AG04450 (cell line): ENCODE measurements around the gene SNX32. TPM values are rescaled to one million over a fixed set of nuclear protein-coding genes. Genes with fewer than 3 reads are reported as not detected.
A peak's percentile ranks its signal among the peaks of the same experiment; 100 is the strongest.

Experiments used
- CTCF ChIA-PET: fragments of 300-600, 350-600 bp; formaldehyde crosslinking; extraction: SDS; loops from one replicate; lab custom pipeline; 2022; ENCODE audit warnings: antibody characterized with exemption, inconsistent platforms; lab: Charles Lee
- POLR2A ChIA-PET: fragments of 350-600 bp; formaldehyde crosslinking; extraction: SDS; loops from one replicate; lab custom pipeline; 2021; ENCODE audit warnings: antibody characterized with exemption, inconsistent platforms; lab: Yijun Ruan, JAX
- DNase-seq: peaks from one replicate; pipeline ENCODE4 v3.0.0-alpha.2; 2011; ENCODE audit warnings: low read depth, low spot score
- H3K27ac ChIP-seq: one replicate; pipeline ENCODE4 v1.5.1; 2012; ENCODE audit warnings: low read depth, low read length, control low read depth
- H3K27me3 ChIP-seq: one replicate; pipeline ENCODE4 v1.6.0; 2012; ENCODE audit warnings: low read length; ENCODE audit not compliant: control insufficient read depth, insufficient read depth
- H3K4me3 ChIP-seq: 2 replicates; pipeline ENCODE4 v1.5.1; 2011; ENCODE audit warnings: mild to moderate bottlenecking, low read depth, low read length, control low read depth
- H3K9me3 ChIP-seq: 2 replicates; pipeline ENCODE4 v1.5.1; 2012; ENCODE audit warnings: low read length; ENCODE audit not compliant: control insufficient read depth, insufficient read depth
- polyA plus RNA-seq: library from polyadenylated mRNA; depleted of rRNA; stranded (reverse); fragments of >200 nt; gene quantifications from 2 replicates; pipeline ENCODE4 v1.2.3, GENCODE V29; 2011
- TF ChIP-seq, protein P1 (sequence below): IDR thresholded peaks from 2 replicates; pipeline ENCODE4 v1.5.1; 2011; ENCODE audit warnings: low read depth, low read length, control low read depth, inconsistent platforms

Gene SNX32
- polyA plus RNA-seq, 1 experiment, result 0.30 TPM

DNA sequence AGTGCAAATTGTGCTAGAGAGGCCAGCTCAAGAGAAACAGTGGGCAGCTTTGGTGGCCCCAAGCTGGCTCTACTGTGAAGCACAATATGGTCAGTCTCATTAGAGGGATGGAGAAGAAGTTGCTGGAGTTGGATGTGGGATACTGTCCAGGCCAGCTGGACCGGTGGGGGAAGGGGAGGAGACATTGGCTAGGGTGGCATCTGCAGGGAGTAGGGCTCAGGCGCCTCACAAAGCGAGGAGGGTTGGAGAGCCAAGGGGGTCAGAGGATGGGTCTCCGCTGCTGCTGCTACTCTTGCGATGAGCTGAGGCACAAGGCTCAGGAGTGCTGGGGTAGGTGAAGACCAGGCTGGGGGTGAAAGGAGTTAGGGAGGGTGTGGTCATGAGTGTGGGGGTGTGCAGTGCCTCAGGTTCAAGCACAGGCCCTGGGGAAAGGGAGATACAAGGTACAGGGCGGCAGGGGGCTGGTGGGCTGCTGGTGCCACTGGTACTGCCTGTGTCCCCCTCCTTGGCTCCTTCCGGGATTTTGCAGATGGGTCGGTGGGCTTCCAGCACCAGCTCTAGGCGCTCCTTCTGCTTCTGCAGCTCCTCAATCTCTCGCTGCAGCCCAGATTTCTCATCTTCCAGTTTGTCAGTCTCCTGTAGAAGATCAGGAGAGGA, 59.0 kb downstream of the SNX32 start:
- Histone ChIP-seq H3K27ac (peak overlapping the region; percentile 84), H3K9me3 (no peaks in the 10 kb centered on the region), H3K4me3 (peak overlapping the region; percentile 72), H3K27me3 (no peaks in the 10 kb centered on the region)
- DNase-seq, result no peak
- TF ChIP-seq, protein P1, sequence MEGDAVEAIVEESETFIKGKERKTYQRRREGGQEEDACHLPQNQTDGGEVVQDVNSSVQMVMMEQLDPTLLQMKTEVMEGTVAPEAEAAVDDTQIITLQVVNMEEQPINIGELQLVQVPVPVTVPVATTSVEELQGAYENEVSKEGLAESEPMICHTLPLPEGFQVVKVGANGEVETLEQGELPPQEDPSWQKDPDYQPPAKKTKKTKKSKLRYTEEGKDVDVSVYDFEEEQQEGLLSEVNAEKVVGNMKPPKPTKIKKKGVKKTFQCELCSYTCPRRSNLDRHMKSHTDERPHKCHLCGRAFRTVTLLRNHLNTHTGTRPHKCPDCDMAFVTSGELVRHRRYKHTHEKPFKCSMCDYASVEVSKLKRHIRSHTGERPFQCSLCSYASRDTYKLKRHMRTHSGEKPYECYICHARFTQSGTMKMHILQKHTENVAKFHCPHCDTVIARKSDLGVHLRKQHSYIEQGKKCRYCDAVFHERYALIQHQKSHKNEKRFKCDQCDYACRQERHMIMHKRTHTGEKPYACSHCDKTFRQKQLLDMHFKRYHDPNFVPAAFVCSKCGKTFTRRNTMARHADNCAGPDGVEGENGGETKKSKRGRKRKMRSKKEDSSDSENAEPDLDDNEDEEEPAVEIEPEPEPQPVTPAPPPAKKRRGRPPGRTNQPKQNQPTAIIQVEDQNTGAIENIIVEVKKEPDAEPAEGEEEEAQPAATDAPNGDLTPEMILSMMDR, result no peak
- ChIA-PET CTCF (interaction anchor here (1.0 kb wide), 1 partner anchor 33 kb away, joined by 5 read pairs; the partner anchor contains the start of gene MUS81), POLR2A (interaction anchor here (1.1 to 7.3 kb wide), 3 partner anchors 8 to 24 kb away, joined by 3 to 153 read pairs (median 124); partner anchors contain the start of gene FOSL1)

- peak overlapping the region; percentile 68 for H3K27ac ChIP-seq
Measured at GRCh38 chr11:65894034-65894591, 60.4 kb downstream of the SNX32 start.

DNA sequence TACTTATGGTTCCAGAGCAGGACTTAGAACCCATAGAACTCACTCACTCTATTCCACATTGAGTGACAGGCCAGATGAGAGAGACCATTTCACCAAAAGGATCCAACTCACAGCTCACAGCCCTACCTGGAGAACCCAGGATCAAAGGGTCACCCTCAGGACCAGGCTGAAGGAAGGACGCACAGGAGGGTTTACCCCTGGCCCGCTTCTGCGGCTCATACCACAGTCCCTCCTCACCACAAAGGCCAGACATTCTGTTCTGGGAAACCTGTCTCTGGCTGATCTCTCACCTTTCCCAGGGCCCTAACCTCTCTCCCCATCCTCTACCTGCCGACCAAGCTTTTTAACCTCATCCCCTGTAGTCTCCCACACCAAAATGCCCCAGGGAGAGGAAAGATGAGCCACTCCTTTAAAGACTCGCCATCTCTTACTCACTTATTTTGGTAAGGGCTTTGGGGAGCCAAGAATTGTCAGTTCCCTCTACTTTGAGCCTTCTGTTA, 61.8 kb downstream of the SNX32 start:
- ChIA-PET CTCF (interaction anchor here (0.7 to 5.1 kb wide), 2 partner anchors 10 to 127 kb away, joined by 7 to 33 read pairs; no protein-coding TSS in a partner anchor), POLR2A (interaction anchor here (1.6 kb wide), 1 partner anchor 20 kb away, joined by 6 read pairs; no protein-coding TSS in a partner anchor)
- Histone ChIP-seq H3K4me3 (no peak overlapping the region), H3K27ac (peak overlapping the region; percentile 68), H3K27me3 (no peaks in the 10 kb centered on the region), H3K9me3 (no peaks in the 10 kb centered on the region; the same call in 1 of the 2 replicates)
- TF ChIP-seq, protein P1, result no peak
- DNase-seq, result no peak

More at GRCh38 chr11:65894034-65894591, 60.4 kb downstream of the SNX32 start:
- DNase-seq, result no peak
- Histone ChIP-seq H3K4me3 (peak overlapping the region; percentile 22; the same call in 1 of the 2 replicates), H3K27me3 (no peaks in the 10 kb centered on the region), H3K9me3 (no peaks in the 10 kb centered on the region)
- POLR2A ChIA-PET, result interaction anchor here (0.8 to 7.3 kb wide), 2 partner anchors 13 to 22 kb away, joined by 4 to 124 read pairs; no protein-coding TSS in a partner anchor
- TF ChIP-seq, protein P1, result no peak
- CTCF ChIA-PET, result interaction anchor here (0.9 kb wide), 1 partner anchor 35 kb away, joined by 3 read pairs; no protein-coding TSS in a partner anchor

DNA sequence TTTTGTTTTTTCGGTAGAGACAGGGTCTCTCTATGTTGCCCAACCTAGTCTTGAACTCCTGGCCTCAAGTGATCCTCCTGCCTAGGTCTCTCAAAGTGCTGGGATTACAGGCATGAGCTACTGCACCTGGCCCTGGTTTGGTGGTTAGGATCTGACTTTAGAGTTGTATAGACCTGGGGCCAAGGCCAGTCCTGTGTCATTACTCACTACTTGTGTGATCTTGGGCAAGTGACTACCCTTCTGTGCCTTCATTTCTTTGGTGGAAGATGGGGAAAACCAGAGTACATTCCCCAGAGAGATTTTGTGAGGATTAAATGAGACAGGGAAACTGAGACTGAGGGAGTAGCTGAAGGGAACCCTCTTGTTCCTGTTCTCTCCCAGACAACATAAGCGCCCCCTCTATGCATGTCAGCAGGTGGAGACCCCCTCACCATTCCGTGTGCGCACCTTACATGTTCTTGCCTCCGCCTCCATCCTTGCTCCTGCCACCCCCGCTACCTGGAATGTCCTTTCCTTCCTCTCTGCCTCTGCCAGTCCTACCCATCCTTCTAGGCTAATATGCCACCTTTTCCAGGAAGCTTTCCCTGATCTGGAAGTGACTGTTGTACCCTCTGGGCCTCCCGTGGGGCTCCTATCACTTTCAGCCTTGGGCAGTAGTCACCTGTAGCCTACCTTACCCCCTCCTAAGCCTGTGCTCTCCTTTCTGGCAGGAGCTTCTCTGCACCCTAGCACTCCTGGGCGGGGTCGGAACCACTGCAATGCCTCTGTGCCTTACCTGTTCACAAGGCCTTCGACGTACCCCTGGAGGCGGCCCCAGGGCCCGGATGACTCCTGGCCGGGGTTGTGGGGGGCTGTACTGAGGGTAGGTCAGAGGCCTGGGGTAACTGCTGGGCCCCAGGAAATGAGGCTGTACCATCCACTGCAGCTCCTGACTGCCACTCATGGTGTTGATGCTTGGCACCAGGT, 62.6 kb downstream of the SNX32 start:
- CTCF ChIA-PET, result interaction anchor here (0.5 to 5.1 kb wide), 3 partner anchors 7 to 160 kb away, joined by 4 to 34 read pairs (median 33); partner anchors contain the start of genes CCDC85B and FIBP
- no peak for DNase-seq
- POLR2A ChIA-PET, result interaction anchor here (1.0 to 1.6 kb wide), 3 partner anchors 20 to 37 kb away, joined by 4 to 6 read pairs (median 4); partner anchors contain the start of gene C11orf68

More for the DNA sequence above, 62.6 kb downstream of the SNX32 start:
- Histone ChIP-seq H3K4me3 (peak overlapping the region; percentile 96), H3K9me3 (no peaks in the 10 kb centered on the region; the same call in 1 of the 2 replicates), H3K27ac (peak overlapping the region; percentile 68), H3K27me3 (no peaks in the 10 kb centered on the region)
- TF ChIP-seq, protein P1, result no peak
